ENCODE measurements around the gene CS.
"Not testable (repeated sequence)": the region's sequence is repeated elsewhere in the genome, so short reads cannot be mapped to it uniquely, and the experiment has no call there.

The CS gene

DNA sequence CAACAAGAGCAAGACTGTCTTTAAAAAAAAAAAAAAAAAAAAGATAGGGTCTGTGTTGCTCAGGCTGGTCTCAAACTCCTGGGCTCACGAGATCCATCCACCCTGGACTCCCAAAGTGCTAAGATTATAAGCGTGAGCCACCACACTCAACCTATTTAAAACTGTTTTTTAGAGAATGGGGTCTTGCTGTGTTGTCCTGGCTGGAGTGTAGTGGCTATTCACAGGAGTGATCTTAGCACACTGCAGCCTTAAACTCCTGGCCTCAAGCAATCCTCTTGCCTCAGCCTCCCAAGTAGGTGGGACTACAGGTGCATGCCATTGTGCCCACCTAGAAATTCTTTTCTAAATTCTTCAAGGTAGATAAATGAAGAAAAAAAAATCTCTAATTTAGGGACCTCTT is 25.8 kb downstream of the CS start:
- DNase-seq = no peak

DNA sequence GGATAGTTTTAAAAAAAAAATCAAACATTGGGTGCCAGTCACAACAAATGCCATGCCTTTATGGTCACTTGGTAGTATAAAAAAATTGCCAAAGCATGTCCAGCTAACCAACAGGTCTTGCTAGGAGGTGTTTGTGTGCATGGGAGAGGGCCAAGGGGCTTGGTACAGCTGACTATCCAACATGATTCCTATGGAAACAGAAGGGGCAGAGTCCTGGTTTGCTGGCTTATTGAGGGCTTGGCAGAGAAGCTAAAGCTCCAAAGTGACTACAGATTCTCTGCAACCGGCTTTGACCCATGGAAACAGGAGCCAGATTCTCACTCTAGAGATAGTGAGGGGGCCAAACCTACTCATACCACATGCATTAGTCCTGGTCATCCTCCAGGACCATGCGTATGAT is 27.7 kb downstream of the CS start:
- not testable (repeated sequence) for DNase-seq

DNA sequence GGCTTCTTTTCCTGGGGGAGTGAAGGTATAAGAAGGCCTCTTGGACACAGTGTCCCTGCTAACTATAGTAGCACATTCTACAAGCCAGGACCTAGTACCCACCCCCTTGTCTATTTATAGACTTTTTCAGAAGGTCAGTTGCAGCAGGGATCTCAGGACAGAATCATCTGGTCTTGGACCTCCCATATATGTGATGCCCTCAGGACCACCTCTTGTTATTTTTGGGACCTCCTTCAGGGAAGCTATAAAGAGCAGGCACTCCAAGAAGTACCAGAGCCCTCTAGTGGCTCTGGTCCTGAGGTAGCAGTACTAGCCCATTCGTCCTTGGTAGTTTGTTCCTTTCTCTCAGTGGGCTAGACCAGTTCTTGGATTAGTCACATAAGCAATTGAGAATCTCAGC is 29.1 kb downstream of the CS start:
- DNase-seq = no peak

DNA sequence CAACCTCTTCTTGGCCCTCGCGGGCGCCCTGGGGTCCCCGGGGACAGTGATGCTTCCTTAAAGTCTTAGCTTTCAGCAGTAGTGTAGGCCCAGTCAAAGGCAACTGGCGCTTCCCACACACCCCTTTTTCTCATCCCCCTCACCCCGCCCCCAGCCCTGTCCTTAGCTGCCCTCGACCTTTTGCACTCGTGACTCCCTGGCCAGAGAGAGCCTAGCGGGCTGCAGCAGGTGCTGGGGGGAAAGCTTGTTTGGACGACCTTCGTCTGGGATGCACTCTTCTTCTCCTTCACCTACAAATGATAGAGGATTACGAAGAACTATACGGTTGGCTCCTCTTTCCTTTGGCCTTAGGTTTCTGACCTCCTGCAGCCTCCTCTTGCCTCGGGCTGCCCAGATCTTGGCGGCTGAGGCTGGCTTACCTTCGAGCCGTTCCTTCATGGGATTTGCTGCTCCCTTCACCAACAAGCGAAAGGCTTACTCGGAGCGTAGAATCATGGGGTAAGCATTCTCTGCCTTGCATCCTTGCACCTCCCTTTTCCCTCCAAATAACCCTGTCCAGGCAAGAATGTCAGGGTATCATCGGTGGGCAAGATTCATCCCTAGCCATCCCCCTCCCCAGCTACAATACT is 32.6 kb downstream of the CS start:
- DNase-seq = no peak

DNA sequence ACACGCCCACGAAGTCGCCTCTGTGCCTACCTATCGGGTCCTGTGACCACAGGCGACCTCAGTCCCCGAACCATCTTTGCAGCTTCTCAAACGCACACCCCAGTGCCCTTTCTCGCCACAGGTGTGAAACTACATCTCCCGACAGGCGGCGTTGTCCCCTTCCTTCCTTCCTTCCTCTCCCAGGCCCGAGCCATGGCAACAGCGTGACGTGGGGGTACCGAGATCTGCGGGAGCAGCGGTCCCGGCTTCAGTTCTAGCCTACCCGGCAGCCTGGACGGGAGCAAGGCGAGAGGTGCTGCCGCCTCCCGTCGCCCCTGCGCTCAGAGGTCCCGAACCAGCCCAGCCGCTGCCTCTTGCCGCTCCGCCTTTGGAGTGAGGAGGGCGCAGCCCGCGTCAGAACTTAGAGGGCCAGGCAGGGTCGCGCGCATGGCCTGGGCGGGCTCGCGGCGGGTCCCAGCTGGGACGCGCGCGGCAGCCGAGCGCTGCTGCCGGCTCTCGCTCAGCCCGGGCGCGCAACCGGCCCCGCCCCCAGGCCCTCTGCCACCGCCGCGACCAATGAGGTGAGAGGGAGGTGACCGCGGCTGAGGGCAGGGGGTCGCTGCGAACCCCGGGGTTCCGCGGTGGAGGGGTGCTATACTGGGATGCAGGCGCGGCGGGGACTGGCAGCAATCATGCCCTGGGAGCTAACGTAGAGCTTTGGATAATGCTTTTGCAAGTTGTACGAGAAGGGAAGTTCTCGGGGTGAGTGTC is 33.3 kb downstream of the CS start, which contains the start of gene COQ10A:
TSS of gene COQ10A (plus strand) at position 250 of the 750 bp plus-strand sequence. CDS start at position 427, 177 bp downstream.
- peak; percentile 86 for DNase-seq

DNA sequence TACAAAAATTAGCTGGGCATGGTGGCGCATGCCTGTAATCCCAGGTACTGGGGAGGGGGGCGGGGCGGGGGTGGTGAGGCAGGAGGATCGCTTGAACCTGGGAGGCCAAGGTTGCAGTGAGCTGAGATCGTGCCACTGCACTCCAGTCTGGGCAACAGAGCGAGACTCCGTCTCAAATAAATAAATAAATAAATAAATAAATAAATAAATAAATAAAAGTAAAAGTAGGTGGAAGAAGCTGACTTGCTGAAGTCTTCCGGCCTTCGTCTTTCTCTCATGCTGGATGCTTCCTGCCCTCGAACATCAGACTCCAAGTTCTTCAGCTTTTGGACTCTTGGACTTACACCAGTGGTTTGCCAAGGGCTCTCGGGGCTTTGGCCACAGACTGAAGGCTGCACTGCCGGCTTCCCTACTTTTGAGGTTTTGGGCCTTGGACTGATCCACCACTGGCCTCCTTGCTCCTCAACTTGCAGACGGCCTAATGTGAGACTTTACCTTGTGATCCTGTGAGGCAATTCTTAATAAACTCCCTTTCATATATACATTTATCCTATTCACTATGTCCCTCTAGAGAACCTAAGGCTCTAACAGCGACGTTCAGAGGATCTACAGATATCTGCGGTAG is 34.0 kb downstream of the CS start:
- not testable (repeated sequence) for DNase-seq

DNA sequence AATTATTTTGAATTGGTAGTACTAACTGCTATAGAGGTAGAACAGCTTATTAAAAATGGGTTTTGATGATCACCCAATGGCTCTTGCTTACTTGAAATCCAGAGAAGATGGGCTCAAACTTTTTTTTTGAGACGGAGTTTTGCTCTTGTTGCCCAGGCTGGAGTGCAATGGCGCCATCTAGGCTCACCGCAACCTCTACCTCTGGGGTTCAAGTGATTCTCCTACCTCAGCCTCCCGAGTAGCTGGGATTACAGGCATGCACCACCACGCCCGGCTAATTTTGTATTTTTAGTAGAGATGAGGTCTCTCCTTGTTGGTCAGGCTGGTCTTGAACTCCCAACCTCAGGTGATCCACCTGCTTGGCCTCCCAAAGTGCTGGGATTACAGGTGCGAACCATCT is 37.2 kb downstream of the CS start:
- not testable (repeated sequence) for DNase-seq

DNA sequence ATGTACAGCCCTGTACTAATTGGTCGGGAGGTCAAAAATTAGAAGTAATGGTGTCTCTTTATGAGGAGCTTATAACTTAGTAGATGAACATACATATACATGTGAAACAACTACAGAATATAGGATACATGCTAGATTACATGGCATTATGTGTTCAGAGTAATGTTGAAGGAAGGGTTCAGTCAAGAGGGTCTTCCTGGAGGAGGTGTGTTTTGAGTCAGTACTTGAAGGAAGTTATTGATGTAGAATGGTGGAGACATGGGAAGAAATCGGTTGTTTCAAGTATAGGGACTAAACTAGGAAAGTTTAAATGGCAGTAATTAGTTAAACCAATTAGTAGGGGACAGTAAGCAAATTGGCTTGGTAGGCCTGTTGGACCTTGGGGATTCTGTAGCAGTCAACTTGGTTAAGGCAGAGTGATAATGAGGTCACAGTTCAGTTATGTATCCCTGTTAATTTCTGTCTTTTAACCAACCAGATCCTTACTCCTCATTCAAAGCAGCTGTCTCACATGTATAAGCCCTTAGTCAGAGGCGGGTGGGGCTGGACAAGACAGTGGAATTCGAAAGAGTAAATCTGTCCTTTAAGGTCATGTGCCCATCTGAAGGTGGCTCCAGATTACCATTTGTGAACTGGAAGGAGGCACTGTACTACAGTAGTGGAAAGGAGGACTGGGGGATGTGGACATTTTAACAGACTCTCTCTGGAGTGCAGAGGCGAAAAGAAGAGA is 38.5 kb downstream of the CS start:
- DNase-seq = no peak

DNA sequence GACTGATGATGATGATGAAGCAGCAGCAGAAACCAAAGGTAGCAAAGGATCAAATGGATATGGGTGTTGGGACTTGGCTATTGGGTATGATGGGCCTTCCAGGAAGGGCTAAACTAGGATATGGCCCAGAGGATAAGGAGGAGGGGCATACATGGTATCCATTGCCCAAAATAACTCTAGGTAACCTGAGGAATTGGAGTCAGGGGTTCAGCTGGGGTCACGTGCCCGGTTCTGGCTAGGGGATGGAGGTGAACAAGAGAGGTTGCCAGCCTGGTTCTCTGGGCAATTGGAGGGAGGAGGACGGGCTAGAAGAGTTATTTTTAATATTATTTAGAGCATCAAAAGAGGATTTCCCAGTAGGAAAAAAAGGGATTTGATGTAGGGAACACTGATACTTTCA is 39.2 kb downstream of the CS start:
- no peak for DNase-seq

DNA sequence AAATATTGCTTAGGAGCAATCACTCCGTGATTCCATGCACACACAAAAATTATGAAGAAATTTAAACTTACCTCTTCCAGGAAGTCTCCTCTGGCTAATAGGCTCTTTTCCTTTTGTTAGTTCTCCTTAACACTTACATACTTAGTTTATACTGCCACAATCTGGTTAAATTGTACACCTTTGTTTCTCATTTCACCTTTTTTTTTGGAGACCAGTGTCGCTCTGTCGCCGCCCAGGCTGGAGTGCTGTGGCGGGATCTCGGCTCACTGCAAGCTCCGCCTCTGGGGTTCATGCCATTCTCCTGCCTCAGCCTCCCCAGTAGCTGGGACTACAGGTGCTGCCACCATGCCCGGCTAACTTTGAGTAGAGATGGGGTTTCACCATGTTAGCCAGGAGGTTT is 39.8 kb downstream of the CS start:
- DNase-seq = no peak

DNA sequence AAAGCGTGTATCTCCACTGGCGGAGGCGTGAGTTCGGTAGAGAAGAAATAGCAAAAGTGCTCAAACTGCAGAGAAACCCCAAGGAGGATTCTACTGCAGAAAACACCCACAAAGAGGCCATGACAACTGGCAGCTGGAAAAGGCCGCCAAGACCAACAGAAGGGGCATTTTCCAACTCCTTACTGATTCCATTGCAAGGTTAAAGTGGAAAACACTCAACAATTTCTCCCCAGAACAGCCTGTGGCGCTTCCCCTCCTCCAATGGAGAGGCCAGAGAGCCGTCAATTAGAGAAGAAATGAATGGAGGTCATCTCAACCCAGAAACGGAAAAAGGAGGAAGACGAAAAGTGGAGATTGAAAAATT is 41.3 kb downstream of the CS start:
- no peak for DNase-seq

DNA sequence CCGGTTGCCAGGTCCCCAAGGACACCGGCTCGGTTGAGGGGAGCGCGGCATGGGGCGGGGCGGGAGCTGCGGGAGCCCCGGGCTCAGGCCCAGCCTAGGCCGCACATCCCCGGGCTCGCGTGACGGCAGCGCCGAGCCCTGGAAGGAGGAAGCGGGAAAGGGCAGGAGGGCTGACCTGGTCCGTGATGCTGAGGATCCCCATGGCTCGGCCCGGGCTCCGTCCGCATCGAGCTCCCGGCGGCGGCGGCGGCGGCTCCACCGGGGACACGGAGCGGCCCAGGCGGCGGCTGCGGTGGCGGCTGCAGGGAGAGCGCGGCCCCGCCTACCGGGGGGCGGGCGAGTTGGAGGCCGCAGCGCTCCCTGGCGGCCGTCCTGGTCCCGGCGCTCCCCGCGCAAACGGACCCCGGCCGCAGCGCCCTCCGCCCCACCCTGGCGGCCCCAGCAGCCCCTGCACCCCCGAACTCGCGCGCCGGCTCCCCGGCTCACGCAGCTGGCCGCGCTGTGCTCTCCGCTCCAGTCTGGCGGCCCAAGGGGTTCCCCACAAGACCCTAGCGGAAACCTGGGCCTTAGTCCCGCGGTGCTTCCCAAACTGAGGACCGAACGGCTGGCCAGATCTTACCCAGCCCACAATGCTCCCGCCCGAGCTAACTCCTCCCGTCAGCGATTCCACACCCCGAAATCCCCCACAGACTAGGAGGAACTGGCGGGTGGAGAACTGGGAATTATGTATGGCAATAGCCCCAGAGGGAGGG is 41.9 kb downstream of the CS start, which contains the start of gene ANKRD52:
TSS of gene ANKRD52 (minus strand) at position 317 of the 752 bp plus-strand sequence. CDS start at position 202, 115 bp downstream.
- peak; percentile 74 for DNase-seq

DNA sequence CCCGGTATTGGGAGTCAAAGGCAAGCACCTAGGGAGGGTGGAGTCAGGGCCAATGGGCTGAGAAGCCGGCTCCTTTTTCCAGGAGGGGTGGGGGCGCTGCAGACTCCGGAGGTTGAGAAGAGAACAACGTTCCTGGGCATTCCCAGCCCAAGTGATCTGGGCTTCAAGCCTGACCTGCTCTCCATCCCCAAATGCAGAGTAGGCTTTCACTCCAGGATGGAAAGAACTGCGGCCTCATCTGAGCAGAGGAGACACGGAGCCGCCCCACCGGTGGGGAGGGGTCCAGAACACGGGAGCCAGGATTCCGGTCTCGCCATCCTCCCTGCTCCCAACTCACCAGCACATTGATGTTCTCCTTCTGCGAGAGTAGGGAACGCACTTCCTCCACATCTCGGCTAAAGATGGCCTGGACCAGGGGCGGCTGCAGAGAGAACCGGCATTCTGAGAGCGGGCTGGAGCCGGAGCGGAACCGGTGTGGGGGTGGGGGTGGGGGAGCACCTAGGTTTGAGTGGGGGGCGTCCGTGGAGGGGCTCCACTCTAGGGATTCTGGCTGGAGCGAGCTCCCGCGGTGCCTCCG is 42.6 kb downstream of the CS start:
- DNase-seq = no peak

DNA sequence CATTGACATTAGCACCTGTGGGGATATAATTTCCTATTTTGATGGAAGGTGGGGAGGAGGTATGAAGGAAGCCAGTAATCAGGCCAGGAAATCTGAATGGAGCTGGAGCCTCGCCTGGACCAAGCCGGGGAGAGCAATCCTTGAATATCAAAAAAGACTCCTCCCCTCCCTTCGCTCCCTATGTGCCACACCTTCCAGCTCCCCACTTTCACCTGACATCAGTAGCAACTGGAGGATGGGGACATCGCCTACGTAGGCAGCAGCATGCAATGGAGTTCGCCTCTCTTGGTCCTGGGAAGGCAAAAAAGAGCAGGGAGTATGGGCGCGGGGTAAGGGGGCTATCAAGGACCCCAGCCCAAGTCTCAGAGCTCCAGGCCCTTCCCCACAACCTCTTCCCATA is 43.1 kb downstream of the CS start:
- DNase-seq = no peak

DNA sequence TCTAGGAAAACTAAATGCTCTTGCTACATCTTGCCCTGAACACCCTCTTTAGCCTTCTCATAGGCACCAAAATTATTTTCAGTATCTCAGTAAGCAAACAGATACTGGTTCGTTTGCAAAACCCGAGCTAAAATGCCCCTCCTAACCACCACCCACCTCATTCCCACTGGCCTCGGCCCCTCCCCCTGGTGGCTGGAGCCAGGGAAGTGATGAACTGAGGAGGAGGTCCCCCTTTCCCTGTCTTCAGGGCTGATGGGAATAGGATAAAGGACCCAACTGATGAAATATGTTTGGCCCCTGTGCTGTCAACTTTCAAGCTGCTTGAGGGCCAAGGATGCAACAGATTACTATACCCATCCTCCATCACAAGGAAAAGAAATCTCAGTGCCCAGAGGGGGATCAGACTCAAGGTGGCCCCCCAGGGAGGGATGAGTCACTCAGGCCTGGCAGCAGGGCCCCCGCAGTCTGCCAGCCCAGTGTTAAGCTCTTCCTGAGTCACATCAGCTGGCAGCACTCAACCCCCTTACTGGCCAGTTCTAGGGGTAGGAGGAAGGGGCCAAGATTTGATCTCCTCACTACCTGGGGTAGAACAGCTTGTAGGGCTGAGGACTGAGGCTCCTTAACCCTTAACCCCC is 43.7 kb downstream of the CS start:
- DNase-seq = no peak

DNA sequence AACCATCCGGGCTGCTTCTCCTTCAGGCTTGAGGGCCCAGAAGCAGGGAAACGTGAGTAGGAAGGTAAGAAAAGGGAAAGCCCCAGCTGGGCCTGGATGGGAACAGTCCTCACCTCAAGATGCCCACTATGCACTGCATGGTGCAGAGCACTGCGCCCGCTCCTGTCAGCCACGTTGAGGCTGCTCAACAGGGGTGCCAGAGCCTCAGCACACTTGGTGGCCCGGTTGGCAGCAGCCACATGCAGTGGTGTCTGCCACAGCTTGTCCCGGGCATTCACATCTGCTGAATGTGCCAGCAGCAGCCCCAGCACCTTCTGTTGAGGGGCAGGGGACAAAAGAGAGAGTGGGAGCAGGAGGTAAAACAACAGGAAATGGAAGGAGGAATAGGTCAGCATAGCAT is 44.5 kb downstream of the CS start:
- no peak for DNase-seq

DNA sequence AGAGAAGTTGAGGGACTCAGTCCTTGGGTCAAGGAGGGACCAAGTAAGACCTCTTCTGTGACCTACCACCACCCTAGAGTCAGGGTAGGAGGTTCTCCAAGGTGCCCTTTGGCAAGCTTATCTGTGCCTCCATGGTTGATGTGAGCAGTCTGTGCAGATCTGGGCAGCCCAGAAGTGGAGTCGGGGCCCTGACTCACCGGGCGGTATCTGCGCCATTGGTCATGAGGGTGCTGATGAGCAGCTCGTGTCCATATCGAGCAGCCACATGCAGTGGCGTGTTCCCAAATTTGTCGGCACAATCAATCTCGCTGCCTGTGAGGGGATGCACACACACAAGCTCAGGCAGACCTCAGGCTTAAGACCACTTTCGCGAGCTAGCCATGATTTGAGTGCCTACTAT is 47.0 kb downstream of the CS start:
- no peak for DNase-seq

DNA sequence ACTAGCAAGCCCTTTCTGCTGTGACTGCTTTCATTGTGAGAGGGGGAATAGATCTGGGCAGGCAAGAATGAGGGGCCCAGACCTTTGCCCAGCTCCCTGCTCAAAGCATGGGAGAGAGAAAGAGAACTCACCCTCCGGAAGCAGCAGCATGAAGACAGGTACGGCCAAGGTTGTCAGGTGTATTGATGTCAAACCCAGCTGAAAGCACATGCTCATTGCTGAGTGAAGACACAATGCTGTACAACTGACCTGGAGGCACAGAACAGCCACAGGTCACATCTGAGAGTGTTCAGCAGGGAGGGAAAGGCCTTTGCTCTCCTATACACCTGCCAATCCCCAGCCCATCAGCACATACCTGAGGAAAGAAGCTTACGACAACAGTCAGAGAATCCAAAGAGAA is 47.5 kb downstream of the CS start:
- no peak for DNase-seq

DNA sequence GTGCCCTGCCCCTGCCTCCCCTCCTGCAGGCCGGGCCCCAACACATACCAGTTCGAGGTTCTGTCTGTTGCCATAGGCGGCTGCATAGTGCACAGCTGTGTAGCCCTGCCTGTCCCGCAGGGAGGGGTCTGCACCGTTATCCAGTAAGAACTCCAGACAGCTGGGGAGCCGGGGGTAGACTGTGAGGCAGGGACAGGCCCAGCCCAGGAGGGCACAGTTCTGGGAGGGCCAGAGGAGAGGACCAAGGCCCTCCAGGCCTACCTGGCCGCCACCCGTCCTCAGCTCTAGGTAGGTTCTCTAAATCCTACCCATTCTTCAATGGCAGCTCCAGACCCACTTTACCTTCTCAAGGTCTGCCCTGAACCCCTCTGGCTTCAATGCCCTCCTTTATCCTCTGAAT is 51.4 kb downstream of the CS start:
- DNase-seq = no peak

DNA sequence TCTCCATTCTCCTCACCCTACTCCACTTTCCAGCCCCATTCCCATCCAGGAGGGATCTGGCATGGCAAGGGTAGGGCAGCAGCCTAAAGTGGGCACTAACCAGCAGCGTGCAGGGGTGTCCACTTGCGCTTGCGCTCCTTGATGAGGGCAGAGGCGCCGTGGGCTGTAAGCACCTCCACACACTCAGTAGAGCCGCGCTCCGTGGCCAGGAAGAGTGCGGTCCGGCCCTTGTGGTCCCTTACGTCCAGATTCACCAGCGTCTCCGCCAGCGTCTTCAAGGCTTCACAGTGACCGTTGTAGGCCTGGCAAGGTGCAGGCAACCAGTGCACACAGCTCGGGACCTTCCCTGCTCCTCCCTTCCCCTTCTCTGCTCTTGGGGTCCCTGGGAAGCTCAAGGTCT is 52.2 kb downstream of the CS start:
- DNase-seq = no peak

DNA sequence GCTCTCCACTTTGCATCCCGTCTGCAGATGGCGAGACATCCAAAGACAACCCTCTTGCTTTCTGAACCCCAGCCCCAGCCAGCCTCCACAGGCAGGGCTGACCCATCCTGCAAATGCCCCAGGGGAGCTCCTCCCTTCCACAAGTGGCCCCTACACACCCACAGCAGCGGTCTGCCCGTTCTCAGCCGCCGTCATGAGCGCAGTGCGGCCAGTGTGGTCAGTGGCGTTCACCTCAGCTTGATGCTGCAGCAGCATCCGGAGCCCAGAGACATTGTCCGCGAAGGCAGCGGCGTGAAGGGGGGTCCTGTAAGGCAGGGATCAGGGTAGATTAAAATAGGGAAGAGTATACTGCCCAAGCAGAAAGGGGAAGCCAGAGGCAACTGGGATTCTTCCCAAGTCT is 55.6 kb downstream of the CS start:
- DNase-seq = no peak

DNA sequence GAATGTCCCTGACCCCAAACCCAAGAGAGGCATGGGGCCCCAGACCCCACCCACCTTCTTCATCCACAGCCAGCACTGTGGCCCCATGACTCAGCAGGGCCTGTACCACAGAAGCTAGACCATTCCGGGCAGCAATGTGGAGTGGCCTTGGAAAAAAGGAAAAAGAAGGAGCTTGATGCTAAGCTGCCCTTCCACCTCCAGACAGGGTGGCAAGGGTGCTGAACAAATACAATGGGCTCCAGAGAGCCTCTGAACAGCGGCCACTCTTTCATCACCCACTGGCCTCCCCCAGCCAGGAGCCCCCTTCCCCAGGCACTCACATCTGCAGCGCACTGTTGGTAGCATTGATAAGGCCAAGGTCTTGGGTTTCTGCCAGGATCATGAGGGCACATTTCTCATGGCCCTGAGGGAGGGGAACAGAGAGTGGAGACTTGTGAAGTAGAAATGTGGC is 56.4 kb downstream of the CS start:
- DNase-seq = no peak
